GM12878 (cell line): Measurements from ENCODE around the gene ATP13A2.

ENCODE experiments used
- EGR1 ChIP-seq, 2 experiments: IDR thresholded peaks; 1 replicate in 1 of 2; 2 replicates in 1 of 2; pipeline ENCODE4 v1.6.1; 2011 to 2012; ENCODE audit warnings: low read depth in 2 of 2, low read length in 2 of 2, borderline replicate concordance in 1 of 2, mild to moderate bottlenecking in 1 of 2, moderate library complexity in 1 of 2
- EP300 ChIP-seq, 2 experiments: fragments of 150-350 bp in 1 of 2; IDR thresholded peaks; 2 replicates each; pipeline ENCODE4 v1.6.1; 2011 to 2012; ENCODE audit warnings: low read depth in 2 of 2, low read length in 2 of 2, borderline replicate concordance in 1 of 2, improper control_type of control experiment in 1 of 2, inconsistent platforms in 1 of 2; ENCODE audit not compliant: control insufficient read depth in 1 of 2
- NFYB ChIP-seq: IDR thresholded peaks from 2 replicates; pipeline ENCODE4 v1.6.1; 2011; ENCODE audit warnings: low read depth, mild to moderate bottlenecking, low read length, improper control_type of control experiment, moderate library complexity; ENCODE audit not compliant: insufficient read depth
- NR2C2 ChIP-seq: IDR thresholded peaks from 2 replicates; pipeline ENCODE4 v1.6.1; 2011; ENCODE audit warnings: borderline replicate concordance, low read depth; ENCODE audit not compliant: control insufficient read depth, insufficient read length
- POLR2A ChIP-seq: IDR thresholded peaks from 2 replicates; pipeline ENCODE4 v1.6.1; 2011; ENCODE audit warnings: low read depth, mild to moderate bottlenecking, low read length
- RAD21 ChIP-seq: IDR thresholded peaks from 2 replicates; pipeline ENCODE4 v1.6.1; 2011; ENCODE audit warnings: mild to moderate bottlenecking, low read depth, low read length, moderate library complexity; ENCODE audit not compliant: insufficient read depth
- SIX5 ChIP-seq: IDR thresholded peaks from 2 replicates; pipeline ENCODE4 v1.6.1; 2011; ENCODE audit warnings: mild to moderate bottlenecking, low read depth, low read length, moderate library complexity; ENCODE audit not compliant: severe bottlenecking
- USF2 ChIP-seq: IDR thresholded peaks from 2 replicates; pipeline ENCODE4 v1.6.1; 2011; ENCODE audit warnings: low read depth, low read length, improper control_type of control experiment, borderline replicate concordance
- TF ChIP-seq, protein P1 (sequence below), 3 experiments: IDR thresholded peaks in 2 of 3; conservative IDR thresholded peaks in 1 of 3; 2 replicates each; pipeline ENCODE4 v1.5.1; 2011; ENCODE audit warnings: low read depth in 3 of 3, low read length in 3 of 3, mild to moderate bottlenecking in 3 of 3, control low read depth in 2 of 3, moderate library complexity in 2 of 3, inconsistent platforms in 1 of 3, mixed read lengths in 1 of 3; ENCODE audit not compliant: control insufficient read depth in 2 of 3, insufficient read depth in 1 of 3; ENCODE audit errors: extremely low read depth in 1 of 3

DNA sequence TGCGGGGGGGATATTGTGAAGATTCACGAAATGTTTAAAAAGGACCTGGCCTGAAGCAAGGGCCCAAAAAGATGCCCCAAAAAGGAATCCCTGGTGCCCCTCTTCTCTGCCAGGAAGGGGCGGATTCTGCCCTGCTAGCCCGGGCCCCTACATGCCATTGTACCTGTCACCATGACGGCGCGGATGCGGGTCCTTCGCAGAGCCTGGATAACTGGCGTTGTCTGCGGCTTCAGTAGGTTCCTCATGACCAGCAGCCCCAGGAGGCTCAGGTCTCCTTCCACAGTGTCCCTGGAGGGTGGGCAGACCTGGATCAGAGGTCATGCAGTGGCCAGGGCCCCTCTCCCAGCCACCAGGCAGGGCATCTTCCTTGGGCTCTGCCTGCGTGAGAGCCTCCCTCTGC is 20.2 kb downstream of the ATP13A2 start:
- no peak for TF ChIP-seq USF2
- no peak for TF ChIP-seq POLR2A
- TF ChIP-seq, protein P1, sequence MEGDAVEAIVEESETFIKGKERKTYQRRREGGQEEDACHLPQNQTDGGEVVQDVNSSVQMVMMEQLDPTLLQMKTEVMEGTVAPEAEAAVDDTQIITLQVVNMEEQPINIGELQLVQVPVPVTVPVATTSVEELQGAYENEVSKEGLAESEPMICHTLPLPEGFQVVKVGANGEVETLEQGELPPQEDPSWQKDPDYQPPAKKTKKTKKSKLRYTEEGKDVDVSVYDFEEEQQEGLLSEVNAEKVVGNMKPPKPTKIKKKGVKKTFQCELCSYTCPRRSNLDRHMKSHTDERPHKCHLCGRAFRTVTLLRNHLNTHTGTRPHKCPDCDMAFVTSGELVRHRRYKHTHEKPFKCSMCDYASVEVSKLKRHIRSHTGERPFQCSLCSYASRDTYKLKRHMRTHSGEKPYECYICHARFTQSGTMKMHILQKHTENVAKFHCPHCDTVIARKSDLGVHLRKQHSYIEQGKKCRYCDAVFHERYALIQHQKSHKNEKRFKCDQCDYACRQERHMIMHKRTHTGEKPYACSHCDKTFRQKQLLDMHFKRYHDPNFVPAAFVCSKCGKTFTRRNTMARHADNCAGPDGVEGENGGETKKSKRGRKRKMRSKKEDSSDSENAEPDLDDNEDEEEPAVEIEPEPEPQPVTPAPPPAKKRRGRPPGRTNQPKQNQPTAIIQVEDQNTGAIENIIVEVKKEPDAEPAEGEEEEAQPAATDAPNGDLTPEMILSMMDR (IDR thresholded peaks at IDR 0.05 in 2 of 3, conservative IDR thresholded peaks at IDR 0.05 in 1 of 3; ENCODE audit: control insufficient read depth in 2 of 3, extremely low read depth in 1 of 3, insufficient read depth in 1 of 3, low read depth in 3 of 3, low read length in 3 of 3) = no peak
- no peak for TF ChIP-seq SIX5
- TF ChIP-seq EGR1 (IDR thresholded peaks at IDR 0.05; ENCODE audit: borderline replicate concordance in 1 of 2, low read depth in 2 of 2, low read length in 2 of 2) = no peak
- TF ChIP-seq NFYB = no peak
- no peak for TF ChIP-seq NR2C2
- TF ChIP-seq RAD21 = no peak
- TF ChIP-seq EP300 (IDR thresholded peaks at IDR 0.05; ENCODE audit: borderline replicate concordance in 1 of 2, control insufficient read depth in 1 of 2, low read depth in 2 of 2, low read length in 2 of 2) = no peak
